ENCODE measurements around the gene MTOR. TPM values are rescaled to one million over a fixed set of nuclear protein-coding genes. Genes with fewer than 3 reads are reported as not detected.

The MTOR gene
- total and polyA plus RNA-seq, 2 donors (not counting 3 experiments of a cell fraction or from before 2014, with no cell fraction given): 33.5 to 50.4 TPM

GRCh38 chr1:11179125-11179524, 83.2 kb downstream of the MTOR start:
- H3K4me1 ChIP-seq (ENCODE audit: control insufficient read depth, extremely low read depth, insufficient read depth, low read length): no peaks in the 10 kb centered on the region

GRCh38 chr1:11178021-11179015, 84.0 kb downstream of the MTOR start:
- no peaks in the 10 kb centered on the region for H3K9me3 ChIP-seq (replicated peaks; ENCODE audit: control insufficient read depth, insufficient read depth, low read length)
- no peak overlapping the region for H3K9ac ChIP-seq (replicated peaks; ENCODE audit: extremely low read depth, insufficient read depth, low read length)
- H3K4me2 ChIP-seq (ENCODE audit: insufficient read depth, low read length): no peak overlapping the region
- ChIA-PET CTCF (no interaction called here), POLR2A (no interaction called here)
- BruUV-seq (replicated peaks): no TSS peak
- DNase-seq (ENCODE audit: low read depth, low spot score) (no peak), FAIRE-seq (no peak)
- intact Hi-C loops (cut with micrococcal nuclease): no loop called here
- H3K27me3 ChIP-seq (ENCODE audit: control insufficient read depth in 2 of 2, insufficient read depth in 2 of 2, low read length in 2 of 2): no peaks in the 10 kb centered on the region
- no peak overlapping the region for H3K27ac ChIP-seq (ENCODE audit: insufficient read depth, low read depth, low read length)
- peaks cover 1 to 4% of the 10 kb centered on the region in 2 experiments for H3K36me3 ChIP-seq (ENCODE audit: control insufficient read depth in 2 of 2, extremely low read depth in 1 of 2, insufficient read depth in 2 of 2, low read length in 2 of 2)
- H3K4me1 ChIP-seq (ENCODE audit: control insufficient read depth, extremely low read depth, insufficient read depth, low read length): no peaks in the 10 kb centered on the region
- dilution Hi-C loops (cut with MboI; ENCODE audit: extremely low pct_ligation_motif_present, low sequenced_read_pairs): no loop called here
- H3K4me3 ChIP-seq (replicated peaks in 1 of 3; ENCODE audit: insufficient read depth in 1 of 3, low read depth in 1 of 3, low read length in 3 of 3): no peak overlapping the region
- H4K20me1 ChIP-seq (replicated peaks; ENCODE audit: control insufficient read depth, extremely low read depth, insufficient read depth, low read length): no peaks in the 10 kb centered on the region
- TF ChIP-seq POLR2A (IDR thresholded peaks at IDR 0.05; ENCODE audit: low read depth, low read length): no peak
- no peak for TF ChIP-seq MAX (IDR thresholded peaks at IDR 0.05; ENCODE audit: insufficient read depth, insufficient read length)
- no peak for TF ChIP-seq JUN (IDR thresholded peaks at IDR 0.05; ENCODE audit: borderline replicate concordance, insufficient read depth, insufficient read length, low read depth)
- no peak for TF ChIP-seq EZH2 (IDR thresholded peaks at IDR 0.05; ENCODE audit: borderline replicate concordance, low read depth, low read length, severe bottlenecking)
- TF ChIP-seq FOS (IDR thresholded peaks at IDR 0.05; ENCODE audit: borderline replicate concordance, insufficient read depth, low read length): no peak
- TF ChIP-seq GATA2 (IDR thresholded peaks at IDR 0.05; ENCODE audit: insufficient read depth, insufficient read length, low read depth, low read length): no peak
- no peak for TF ChIP-seq MYC (IDR thresholded peaks at IDR 0.05; ENCODE audit: low read depth, low read length)
- no peak for TF ChIP-seq POLR2AphosphoS5 (IDR thresholded peaks at IDR 0.05; ENCODE audit: insufficient read depth, low read depth, low read length)
- no peak for TF ChIP-seq CTCF (IDR thresholded peaks at IDR 0.05; ENCODE audit: extremely low read depth in 1 of 2, insufficient read depth in 1 of 2, low read depth in 1 of 2, low read length in 2 of 2)
- no peaks in the 10 kb centered on the region for H3K79me2 ChIP-seq (ENCODE audit: control insufficient read depth, insufficient read depth, low read length)
- no peak overlapping the region for H2AFZ ChIP-seq (ENCODE audit: low read depth, low read length)
- no peaks in the 10 kb centered on the region for H3K9me1 ChIP-seq (replicated peaks; ENCODE audit: control insufficient read depth, extremely low read depth, insufficient read depth, low read length)

More at GRCh38 chr1:11179125-11179524, 83.2 kb downstream of the MTOR start:
- ChIA-PET CTCF (no interaction called here), POLR2A (no interaction called here)
- Histone ChIP-seq H3K4me3 (replicated peaks in 1 of 3; ENCODE audit: insufficient read depth in 1 of 3, low read depth in 1 of 3, low read length in 3 of 3) (no peak overlapping the region), H3K9me3 (replicated peaks; ENCODE audit: control insufficient read depth, insufficient read depth, low read length) (no peaks in the 10 kb centered on the region), H3K27me3 (ENCODE audit: control insufficient read depth in 2 of 2, insufficient read depth in 2 of 2, low read length in 2 of 2) (no peaks in the 10 kb centered on the region), H2AFZ (ENCODE audit: low read depth, low read length) (no peak overlapping the region), H3K79me2 (ENCODE audit: control insufficient read depth, insufficient read depth, low read length) (no peaks in the 10 kb centered on the region), H3K27ac (ENCODE audit: insufficient read depth, low read depth, low read length) (no peak overlapping the region), H3K4me2 (ENCODE audit: insufficient read depth, low read length) (no peak overlapping the region), H4K20me1 (replicated peaks; ENCODE audit: control insufficient read depth, extremely low read depth, insufficient read depth, low read length) (no peaks in the 10 kb centered on the region), H3K9me1 (replicated peaks; ENCODE audit: control insufficient read depth, extremely low read depth, insufficient read depth, low read length) (no peaks in the 10 kb centered on the region), H3K36me3 (ENCODE audit: control insufficient read depth in 2 of 2, extremely low read depth in 1 of 2, insufficient read depth in 2 of 2, low read length in 2 of 2) (peaks cover 1 to 5% of the 10 kb centered on the region in 2 experiments), H3K9ac (replicated peaks; ENCODE audit: extremely low read depth, insufficient read depth, low read length) (no peak overlapping the region)
- intact Hi-C loops (cut with micrococcal nuclease) (no loop called here), dilution Hi-C loops (cut with MboI; ENCODE audit: extremely low pct_ligation_motif_present, low sequenced_read_pairs) (no loop called here)
- no peak for DNase-seq (ENCODE audit: low read depth, low spot score)
- no peak for FAIRE-seq
- no peak for TF ChIP-seq MAX (IDR thresholded peaks at IDR 0.05; ENCODE audit: insufficient read depth, insufficient read length)
- TF ChIP-seq MYC (IDR thresholded peaks at IDR 0.05; ENCODE audit: low read depth, low read length): no peak
- no TSS peak for BruUV-seq (replicated peaks)

Data from endothelial cell of umbilical vein (primary cell).